ENCODE results near the gene ARF3.

DNA sequence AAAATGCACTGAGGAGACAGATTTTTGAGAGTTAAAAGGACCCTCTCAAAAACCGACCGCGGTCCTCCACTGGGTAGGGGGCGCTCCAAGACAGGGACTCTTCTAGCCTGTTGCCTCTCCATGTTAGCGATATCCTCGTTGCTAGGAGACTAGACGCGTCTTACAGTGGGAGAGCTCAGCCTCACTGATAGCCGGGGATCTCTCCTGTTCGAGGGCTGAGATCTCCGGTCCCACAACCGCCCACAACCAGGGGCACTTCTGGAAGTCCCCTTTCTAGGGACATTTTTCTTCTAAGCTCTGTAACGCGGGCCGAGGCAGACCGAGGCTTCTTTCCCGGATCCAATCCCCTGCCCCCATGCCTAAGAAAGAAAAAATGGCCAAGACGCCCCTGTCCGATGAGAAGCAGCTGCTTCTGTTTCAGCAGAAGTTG, 53.3 kb downstream of the ARF3 start:
- TF ChIP-seq, protein P1, sequence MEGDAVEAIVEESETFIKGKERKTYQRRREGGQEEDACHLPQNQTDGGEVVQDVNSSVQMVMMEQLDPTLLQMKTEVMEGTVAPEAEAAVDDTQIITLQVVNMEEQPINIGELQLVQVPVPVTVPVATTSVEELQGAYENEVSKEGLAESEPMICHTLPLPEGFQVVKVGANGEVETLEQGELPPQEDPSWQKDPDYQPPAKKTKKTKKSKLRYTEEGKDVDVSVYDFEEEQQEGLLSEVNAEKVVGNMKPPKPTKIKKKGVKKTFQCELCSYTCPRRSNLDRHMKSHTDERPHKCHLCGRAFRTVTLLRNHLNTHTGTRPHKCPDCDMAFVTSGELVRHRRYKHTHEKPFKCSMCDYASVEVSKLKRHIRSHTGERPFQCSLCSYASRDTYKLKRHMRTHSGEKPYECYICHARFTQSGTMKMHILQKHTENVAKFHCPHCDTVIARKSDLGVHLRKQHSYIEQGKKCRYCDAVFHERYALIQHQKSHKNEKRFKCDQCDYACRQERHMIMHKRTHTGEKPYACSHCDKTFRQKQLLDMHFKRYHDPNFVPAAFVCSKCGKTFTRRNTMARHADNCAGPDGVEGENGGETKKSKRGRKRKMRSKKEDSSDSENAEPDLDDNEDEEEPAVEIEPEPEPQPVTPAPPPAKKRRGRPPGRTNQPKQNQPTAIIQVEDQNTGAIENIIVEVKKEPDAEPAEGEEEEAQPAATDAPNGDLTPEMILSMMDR (optimal IDR thresholded peaks at IDR 0.05 in 1 of 3, IDR thresholded peaks at IDR 0.05 in 1 of 3, conservative IDR thresholded peaks at IDR 0.05 in 1 of 3; ENCODE audit: extremely low read depth in 1 of 3, insufficient read depth in 2 of 3, low read length in 3 of 3), result peak; percentile 37 to 73 (median 58)
- TF ChIP-seq EZH2 (IDR thresholded peaks at IDR 0.05; ENCODE audit: low read length), result no peak
